AG20443 (cell line): ENCODE results near the gene USP17L30.
"Not testable (repeated sequence)": the region's sequence is repeated elsewhere in the genome, so short reads cannot be mapped to it uniquely, and the experiment has no call there.

Source experiments
- DNase-seq: peaks from one replicate; pipeline ENCODE4 v3.0.0; 2012; ENCODE audit warnings: low spot score, mixed read lengths

The USP17L30 gene

DNA sequence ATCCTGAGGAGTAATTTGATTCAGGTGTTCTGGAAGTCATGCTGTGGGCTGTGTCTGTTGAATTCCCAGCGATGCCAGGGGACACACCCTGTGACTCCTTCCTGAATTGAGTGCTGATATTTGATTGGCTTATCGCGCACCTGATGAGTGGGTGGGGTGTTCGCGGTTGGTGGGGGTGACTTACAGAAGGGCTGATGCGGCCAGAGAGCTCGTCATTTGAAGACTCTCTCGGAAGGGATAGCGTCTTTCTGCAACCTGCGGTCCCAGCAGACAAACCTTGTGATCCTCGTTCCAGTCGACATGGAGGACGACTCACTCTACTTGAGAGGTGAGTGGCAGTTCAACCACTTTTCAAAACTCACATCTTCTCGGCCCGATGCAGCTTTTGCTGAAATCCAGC is at the start of gene USP17L30:
TSS of gene USP17L30 (plus strand) at position 301 of the 400 bp plus-strand sequence. CDS start at position 301, 0 bp downstream.
- DNase-seq, result not testable (repeated sequence)

GRCh38 chr4:9324191-9324590 is 38.7 kb upstream of the USP17L30 start:
- not testable (repeated sequence) for DNase-seq

DNA sequence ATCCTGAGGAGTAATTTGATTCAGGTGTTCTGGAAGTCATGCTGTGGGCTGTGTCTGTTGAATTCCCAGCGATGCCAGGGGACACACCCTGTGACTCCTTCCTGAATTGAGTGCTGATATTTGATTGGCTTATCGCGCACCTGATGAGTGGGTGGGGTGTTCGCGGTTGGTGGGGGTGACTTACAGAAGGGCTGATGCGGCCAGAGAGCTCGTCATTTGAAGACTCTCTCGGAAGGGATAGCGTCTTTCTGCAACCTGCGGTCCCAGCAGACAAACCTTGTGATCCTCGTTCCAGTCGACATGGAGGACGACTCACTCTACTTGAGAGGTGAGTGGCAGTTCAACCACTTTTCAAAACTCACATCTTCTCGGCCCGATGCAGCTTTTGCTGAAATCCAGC is 38.1 kb upstream of the USP17L30 start, which contains the start of gene USP17L24:
TSS of gene USP17L24 (plus strand) at position 301 of the 400 bp plus-strand sequence. CDS start at position 301, 0 bp downstream.
- DNase-seq, result not testable (repeated sequence)

DNA sequence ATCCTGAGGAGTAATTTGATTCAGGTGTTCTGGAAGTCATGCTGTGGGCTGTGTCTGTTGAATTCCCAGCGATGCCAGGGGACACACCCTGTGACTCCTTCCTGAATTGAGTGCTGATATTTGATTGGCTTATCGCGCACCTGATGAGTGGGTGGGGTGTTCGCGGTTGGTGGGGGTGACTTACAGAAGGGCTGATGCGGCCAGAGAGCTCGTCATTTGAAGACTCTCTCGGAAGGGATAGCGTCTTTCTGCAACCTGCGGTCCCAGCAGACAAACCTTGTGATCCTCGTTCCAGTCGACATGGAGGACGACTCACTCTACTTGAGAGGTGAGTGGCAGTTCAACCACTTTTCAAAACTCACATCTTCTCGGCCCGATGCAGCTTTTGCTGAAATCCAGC is 33.3 kb upstream of the USP17L30 start, which contains the start of gene USP17L25:
TSS of gene USP17L25 (plus strand) at position 301 of the 400 bp plus-strand sequence. CDS start at position 301, 0 bp downstream.
- DNase-seq, result not testable (repeated sequence)

GRCh38 chr4:9334358-9334757 is 28.6 kb upstream of the USP17L30 start, which contains the start of gene USP17L26:
TSS of gene USP17L26 (plus strand) at chr4:9334658. CDS start at chr4:9334658, 0 bp downstream.
- DNase-seq, result not testable (repeated sequence)

GRCh38 chr4:9339103-9339502 is 23.8 kb upstream of the USP17L30 start, which contains the start of gene USP17L5:
TSS of gene USP17L5 (plus strand) at chr4:9339403. CDS start at chr4:9339403, 0 bp downstream.
- DNase-seq, result not testable (repeated sequence)

DNA sequence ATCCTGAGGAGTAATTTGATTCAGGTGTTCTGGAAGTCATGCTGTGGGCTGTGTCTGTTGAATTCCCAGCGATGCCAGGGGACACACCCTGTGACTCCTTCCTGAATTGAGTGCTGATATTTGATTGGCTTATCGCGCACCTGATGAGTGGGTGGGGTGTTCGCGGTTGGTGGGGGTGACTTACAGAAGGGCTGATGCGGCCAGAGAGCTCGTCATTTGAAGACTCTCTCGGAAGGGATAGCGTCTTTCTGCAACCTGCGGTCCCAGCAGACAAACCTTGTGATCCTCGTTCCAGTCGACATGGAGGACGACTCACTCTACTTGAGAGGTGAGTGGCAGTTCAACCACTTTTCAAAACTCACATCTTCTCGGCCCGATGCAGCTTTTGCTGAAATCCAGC is 19.1 kb upstream of the USP17L30 start, which contains the start of gene USP17L27:
TSS of gene USP17L27 (plus strand) at position 301 of the 400 bp plus-strand sequence. CDS start at position 301, 0 bp downstream.
- not testable (repeated sequence) for DNase-seq

- DNase-seq, result not testable (repeated sequence)
Observed at GRCh38 chr4:9348593-9348992, 14.3 kb upstream of the USP17L30 start, which contains the start of gene USP17L28. TSS of gene USP17L28 (plus strand) at chr4:9348893. CDS start at chr4:9348893, 0 bp downstream.

DNA sequence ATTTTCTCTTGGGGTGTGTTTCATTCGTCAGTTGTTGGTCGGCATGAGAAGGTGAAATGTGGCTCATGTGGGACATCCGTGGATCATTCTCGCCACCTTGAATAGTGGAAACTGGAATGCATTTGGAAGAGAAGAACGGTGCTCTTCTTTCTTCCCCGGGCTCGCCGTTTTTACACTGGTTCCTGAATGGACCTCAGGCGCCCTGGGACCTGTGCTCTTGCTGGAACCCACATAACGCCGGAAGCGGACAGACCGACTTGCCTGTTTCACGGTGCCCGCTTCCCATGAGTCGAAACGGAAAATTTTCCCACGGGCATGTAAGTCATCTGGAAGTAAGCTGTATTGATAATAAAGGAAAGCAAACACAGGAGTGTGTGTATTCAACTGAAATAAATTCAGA is 12.1 kb upstream of the USP17L30 start:
- DNase-seq, result not testable (repeated sequence)

DNA sequence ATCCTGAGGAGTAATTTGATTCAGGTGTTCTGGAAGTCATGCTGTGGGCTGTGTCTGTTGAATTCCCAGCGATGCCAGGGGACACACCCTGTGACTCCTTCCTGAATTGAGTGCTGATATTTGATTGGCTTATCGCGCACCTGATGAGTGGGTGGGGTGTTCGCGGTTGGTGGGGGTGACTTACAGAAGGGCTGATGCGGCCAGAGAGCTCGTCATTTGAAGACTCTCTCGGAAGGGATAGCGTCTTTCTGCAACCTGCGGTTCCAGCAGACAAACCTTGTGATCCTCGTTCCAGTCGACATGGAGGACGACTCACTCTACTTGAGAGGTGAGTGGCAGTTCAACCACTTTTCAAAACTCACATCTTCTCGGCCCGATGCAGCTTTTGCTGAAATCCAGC is 9.6 kb upstream of the USP17L30 start, which contains the start of gene USP17L29:
TSS of gene USP17L29 (plus strand) at position 301 of the 400 bp plus-strand sequence. CDS start at position 301, 0 bp downstream.
- not testable (repeated sequence) for DNase-seq

DNA sequence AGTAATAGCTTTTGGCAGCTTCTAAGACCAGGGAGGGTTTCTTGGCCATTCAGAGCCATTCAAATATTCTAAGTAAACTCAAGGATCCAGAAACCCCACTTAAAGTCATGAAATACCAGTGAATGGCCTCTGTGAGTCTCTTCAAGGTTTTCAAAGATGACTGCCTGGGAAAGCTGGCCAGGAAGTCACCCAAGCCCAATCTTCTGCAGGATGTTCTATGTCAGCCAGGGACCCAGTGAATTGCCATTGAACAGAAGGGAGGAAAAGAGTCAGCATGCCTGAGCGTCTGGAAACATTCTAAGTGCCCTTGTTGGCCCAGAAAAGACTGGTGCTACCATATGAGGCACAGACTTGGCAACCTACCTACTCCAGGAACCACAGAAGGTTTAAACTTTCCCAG is 17.0 kb downstream of the USP17L30 start:
- not testable (repeated sequence) for DNase-seq

DNA sequence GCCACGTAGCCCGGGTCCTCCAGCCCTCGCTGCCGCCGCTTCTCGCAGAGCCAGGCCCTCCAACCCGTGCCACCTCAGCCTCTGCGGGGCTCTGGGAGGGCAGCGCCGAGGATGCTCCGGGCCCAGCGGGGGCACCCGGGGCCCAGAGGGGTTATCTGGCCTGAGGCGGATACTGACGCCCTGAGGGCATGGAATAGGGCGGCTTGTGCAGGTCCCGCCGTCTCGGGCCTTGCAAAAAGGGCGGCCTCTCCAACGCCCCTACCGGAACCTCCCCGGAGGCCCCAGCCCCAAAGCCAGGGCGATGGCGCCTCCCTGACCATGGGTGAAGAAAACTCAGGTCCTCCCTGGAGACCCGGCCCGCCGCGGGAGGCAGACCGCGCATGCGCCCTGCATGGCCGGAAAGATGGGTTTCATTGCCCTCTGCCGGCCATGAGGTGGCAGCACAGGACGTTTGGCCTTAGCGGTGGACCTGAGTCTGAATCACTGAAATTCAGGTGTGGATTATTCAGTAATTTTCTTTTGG is 18.1 kb downstream of the USP17L30 start:
- DNase-seq, result peak; percentile 34

DNA sequence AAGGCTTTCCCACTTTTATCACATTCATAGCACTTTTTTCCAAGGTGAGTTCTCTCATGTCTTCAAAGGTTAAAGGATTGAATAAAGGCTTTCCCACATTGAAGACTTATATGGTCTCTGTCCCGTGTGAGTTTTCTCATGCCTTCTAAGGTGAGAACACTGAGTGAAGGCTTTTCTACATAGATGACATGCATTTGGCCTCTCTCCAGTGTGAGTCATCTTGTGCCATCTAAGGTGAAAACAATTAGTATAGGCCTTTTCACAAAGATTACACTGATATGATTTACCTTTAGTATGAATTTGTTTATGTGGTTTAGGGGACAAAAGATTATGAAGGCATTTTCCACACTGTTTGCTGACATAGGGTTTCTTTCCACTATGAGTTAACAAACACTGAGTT is 21.2 kb downstream of the USP17L30 start:
- no peak for DNase-seq

DNA sequence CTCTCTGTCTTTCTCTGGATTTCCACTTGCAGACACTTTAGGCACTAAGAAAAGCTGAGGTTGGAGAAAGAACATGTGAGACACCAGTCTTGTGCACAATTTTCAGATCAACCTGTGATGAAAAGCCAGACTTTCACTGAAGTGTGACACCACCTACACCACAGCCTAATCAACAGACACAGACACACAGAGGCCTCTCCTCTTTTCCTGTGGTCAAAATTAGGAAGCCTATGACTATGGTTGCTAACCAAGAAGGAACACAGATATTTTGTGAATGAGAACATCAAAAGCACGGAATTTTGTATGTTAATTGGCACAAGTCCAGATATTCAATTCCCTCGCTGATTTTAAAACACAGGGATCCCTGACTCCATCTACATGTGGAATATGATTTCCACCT is 26.1 kb downstream of the USP17L30 start:
- DNase-seq, result not testable (repeated sequence)

DNA sequence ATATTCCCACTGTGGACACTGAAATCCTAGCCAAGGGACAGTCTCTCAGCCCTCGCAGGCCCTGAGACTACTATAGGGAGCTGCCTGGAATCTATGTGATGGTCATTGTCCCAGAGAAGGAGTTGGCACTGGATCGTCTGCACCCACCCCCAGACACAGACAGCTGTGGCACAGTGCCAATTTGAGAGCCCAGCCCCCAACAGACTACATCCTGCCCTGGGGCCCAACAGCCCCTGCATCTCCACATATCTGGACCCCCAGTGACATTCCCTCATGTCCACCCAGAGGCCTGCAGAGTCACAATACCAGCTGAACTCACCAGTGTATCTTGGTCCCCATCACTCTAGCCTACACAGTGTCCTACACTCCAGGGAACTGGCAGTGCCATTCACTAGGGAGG is 42.8 kb downstream of the USP17L30 start:
- DNase-seq, result not testable (repeated sequence)

DNA sequence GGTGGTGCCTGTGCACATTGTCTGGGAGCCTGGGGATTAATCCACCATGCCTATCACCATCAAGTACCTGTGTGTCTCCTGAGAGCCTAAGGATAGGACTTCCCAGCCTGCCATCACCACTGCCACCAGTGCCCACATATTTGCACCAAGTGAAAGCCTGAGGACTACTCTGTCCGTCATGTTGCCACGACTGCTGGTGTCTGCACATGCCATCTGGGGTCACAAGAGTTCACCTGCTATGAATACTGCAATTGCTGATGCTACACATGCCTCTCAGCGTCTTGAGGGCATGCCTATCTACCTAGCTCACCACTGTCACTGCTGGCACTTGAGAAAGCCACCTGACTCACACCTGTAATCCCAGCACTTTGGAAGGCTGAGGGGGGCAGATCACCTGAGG is 43.6 kb downstream of the USP17L30 start:
- DNase-seq, result not testable (repeated sequence)

- DNase-seq, result no peak
Observed at GRCh38 chr4:9409793-9410192, 46.9 kb downstream of the USP17L30 start.
